ENCODE measurements around the gene MACC1. TPM values are rescaled to one million over a fixed set of nuclear protein-coding genes. Genes with fewer than 3 reads are reported as not detected.

Gene MACC1
- total and polyA plus RNA-seq, 10 of the 15 experiments (the other 5 are each of a cell fraction or from before 2014, with no cell fraction given): 6.0 to 61.1 (median 12.7) TPM

- TF ChIP-seq HDAC6 (IDR thresholded peaks at IDR 0.05; ENCODE audit: unreplicated experiment): no peak
- peak; percentile 66; the same call in 1 of the 2 replicates for TF ChIP-seq SIN3A (IDR thresholded peaks at IDR 0.05; ENCODE audit: low read depth, low read length)
- no peak for TF ChIP-seq PRDM15 (CRISPR knock-in tag; IDR thresholded peaks at IDR 0.05)
- peak; percentile 19 to 43; a peak in 2 of 4 replicates for TF ChIP-seq EP300 (IDR thresholded peaks at IDR 0.05; ENCODE audit: borderline replicate concordance in 1 of 2, control insufficient read depth in 1 of 2, low read depth in 2 of 2, low read length in 2 of 2)
- peak; percentile 99 for TF ChIP-seq IRF4 (IDR thresholded peaks at IDR 0.05; ENCODE audit: low read depth, low read length)
- TF ChIP-seq WRNIP1 (IDR thresholded peaks at IDR 0.05; ENCODE audit: borderline replicate concordance, low read depth, low read length): peak; percentile 84; the same call in 1 of the 2 replicates
- TF ChIP-seq STAT3 (IDR thresholded peaks at IDR 0.05; ENCODE audit: low read depth, low read length): 0 out of 2 replicates have a peak, but pooled peaks have one; percentile 25
- TF ChIP-seq MEF2B (IDR thresholded peaks at IDR 0.05; ENCODE audit: partially characterized antibody, poor library complexity, severe bottlenecking): peak; percentile 60
- TF ChIP-seq NBN (IDR thresholded peaks at IDR 0.05): peak; percentile 83
- TF ChIP-seq CBFB (IDR thresholded peaks at IDR 0.05; ENCODE audit: low read depth): no peak; the same call in 1 of the 2 replicates
- TF ChIP-seq SRF (IDR thresholded peaks at IDR 0.05; ENCODE audit: low read depth in 2 of 2, low read length in 2 of 2): 0 out of 4 replicates have a peak, but pooled peaks of 1 of the 2 experiments have one; percentile 9
- peak; percentile 58; the same call in 1 of the 2 replicates for TF ChIP-seq EED (IDR thresholded peaks at IDR 0.05; ENCODE audit: low read depth)
- peak; percentile 71 for TF ChIP-seq CHD2 (IDR thresholded peaks at IDR 0.05; ENCODE audit: borderline replicate concordance, low read depth, low read length)
- TF ChIP-seq NKRF (conservative IDR thresholded peaks at IDR 0.05): peak; percentile 51; the same call in 1 of the 2 replicates
- TF ChIP-seq RELA (IDR thresholded peaks at IDR 0.05; ENCODE audit: borderline replicate concordance, partially characterized antibody): peak; percentile 79
- no peak for TF ChIP-seq FOS (IDR thresholded peaks at IDR 0.05; ENCODE audit: borderline replicate concordance, extremely low read depth, insufficient read length)
- peak; percentile 45; the same call in 1 of the 2 replicates for TF ChIP-seq DPF2 (IDR thresholded peaks at IDR 0.05)
- TF ChIP-seq RAD21 (IDR thresholded peaks at IDR 0.05; ENCODE audit: insufficient read depth, low read depth, low read length): 0 out of 2 replicates have a peak, but pooled peaks have one; percentile 35
- TF ChIP-seq ATF3 (IDR thresholded peaks at IDR 0.05; ENCODE audit: borderline replicate concordance, extremely low read depth, low read depth, low read length): peak; percentile 50; the same call in 1 of the 2 replicates
- TF ChIP-seq TBL1XR1 (IDR thresholded peaks at IDR 0.05; ENCODE audit: low read depth, low read length): 0 out of 2 replicates have a peak, but pooled peaks have one; percentile 60
Observed at GRCh38 chr7:20217193-20217948, at the start of gene MACC1 (continued).

Data from GM12878 (cell line).